ENCODE results near the gene HRAS.

HRAS gene

DNA sequence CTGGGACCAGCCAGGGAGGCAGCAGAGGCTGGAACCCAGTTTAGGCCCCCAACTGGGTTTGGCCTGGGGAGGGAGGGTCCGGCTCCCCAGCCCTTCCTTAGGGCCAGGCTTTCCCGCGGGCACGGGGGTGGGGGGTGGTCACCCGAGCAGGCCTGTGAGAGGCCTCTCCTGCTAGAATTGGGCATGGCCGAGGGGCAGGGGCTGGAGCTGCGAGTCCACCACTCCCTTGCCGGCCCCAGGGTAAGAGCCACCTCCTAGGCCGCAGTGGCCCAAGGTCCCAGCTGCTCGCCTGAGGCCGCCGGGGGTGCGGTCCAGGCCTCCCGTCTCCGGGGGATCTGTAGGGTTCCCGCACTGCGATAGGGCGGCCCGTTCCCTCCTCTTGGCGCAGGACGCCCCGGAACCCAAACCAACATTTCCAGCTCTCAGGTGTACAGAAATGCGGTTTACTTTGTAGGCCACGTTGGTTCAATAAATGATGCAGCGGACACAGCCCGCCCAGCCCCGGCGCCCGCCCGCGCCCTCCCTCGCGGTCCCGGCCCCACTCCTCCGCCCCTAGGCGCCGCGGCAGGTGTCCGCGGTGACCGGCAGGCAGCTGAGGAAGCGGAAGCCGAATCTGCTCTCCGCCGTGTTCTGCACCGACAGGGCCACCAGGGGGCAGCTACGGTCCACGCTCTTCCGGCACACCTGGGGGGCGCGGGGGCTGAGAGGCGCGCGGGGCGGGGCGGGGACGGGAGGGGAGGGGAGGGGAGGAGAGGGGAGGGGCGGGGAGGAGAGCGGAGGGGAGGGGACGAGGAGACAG, 19.3 kb upstream of the HRAS start:
- H3K27ac ChIP-seq: no peak overlapping the region
- no peak for DNase-seq (ENCODE audit: low read depth, low spot score)

DNA sequence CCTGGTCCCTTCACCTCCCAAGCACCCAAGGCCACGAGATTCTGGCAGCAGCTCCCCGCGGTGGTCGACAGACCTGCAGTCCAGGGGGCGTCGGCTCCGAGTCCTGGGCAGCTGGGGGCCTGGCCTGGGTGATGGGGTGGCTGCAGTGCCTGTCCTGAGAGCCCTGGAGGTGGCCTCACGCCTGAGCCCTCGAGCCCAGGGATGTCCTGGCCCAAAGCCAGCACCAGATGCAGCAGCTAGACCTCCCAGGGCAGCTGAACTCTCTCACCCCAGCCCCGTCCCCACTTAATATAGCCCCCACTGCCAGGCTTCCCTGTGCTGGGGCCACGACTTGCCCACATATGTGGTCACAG, 18.6 kb upstream of the HRAS start:
- no peak for DNase-seq (ENCODE audit: low read depth, low spot score)

DNA sequence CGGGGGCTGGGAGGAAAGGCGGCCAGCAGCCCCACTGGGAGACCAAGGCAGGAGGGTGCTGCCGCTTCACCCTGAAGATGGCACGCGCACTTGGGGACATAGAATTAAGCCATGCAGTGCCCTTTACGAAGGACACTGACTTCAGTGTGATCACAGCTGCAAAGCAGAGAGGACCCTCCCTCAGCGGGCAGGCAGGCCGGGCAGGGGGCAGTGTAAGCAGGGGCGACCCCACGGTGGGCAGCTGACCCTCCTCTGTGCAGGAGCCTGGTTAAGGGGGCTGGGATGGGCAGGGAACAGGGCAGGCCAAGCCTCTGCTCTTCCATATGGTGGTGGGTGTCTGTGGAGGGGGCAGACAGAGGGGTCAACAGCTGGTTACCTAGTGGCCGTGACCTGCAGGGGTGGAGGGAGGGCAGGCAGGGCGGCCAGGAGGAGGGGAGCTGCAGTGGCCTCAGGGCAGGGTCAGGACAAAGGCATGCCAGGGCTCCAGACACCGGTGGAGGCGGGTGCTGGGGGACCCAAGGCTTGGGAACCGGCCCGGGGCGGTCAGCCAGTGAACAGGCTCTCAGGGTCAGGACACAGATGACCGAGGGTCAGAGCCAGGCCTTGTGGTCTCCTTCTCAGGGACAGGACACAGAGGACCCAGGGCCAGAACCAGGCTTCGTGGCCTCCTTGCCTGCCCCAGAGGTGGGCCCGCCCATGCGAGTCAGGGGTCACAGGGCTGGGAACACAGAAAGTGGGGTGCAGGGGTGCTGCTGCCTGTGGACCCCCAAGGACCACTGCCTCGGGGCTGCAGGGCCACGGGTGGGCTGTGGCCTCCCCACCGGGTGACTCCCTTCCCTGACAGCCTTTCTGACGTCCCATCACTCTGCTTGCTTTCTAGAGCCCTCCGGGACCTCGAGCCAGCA, 18.0 kb upstream of the HRAS start:
- DNase-seq (ENCODE audit: low read depth, low spot score): no peak
- no peak overlapping the region for H3K27ac ChIP-seq

More for the DNA sequence above, 18.6 kb upstream of the HRAS start:
- H3K27ac ChIP-seq: no peak overlapping the region

DNA sequence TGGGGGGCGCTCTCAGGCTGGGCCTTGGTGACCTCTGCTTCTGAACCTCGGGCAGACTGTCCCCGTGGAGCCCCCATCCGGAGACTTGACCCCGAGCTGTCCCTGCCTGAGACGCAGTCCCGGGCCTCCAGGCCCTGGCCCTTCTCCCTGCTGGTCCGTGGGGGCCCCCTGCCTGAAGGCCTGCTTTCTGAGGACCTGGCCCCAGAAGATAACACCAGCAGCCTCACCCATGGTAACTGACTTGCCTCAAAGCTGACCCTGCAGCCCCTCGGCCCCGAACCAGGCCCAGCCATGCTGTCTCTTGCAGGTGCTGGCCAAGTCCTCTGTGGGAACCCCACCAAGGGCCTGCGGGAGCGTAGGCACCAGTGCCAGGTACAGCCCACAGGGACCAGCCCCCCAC, 16.2 kb upstream of the HRAS start:
- no peak for DNase-seq (ENCODE audit: low read depth, low spot score)
- H3K27ac ChIP-seq: no peak overlapping the region

DNA sequence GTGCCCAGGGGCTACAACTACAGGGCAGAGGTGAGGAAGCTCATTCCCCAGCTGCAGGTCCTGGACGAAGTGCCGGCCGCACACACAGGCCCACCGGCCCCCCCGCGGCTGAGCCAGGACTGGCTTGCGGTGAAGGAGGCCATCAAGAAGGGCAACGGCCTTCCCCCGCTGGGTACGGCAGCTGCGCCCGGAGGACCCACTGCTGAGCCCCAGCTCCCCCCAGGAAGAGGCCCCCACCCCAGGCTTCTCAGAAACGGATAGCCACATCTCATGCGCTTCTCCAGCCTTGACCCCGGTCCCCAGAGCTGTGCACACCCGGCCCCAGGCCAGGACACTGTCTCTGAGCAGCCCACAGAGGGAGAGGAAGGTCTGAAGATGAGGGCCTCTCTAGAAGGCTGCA, 15.8 kb upstream of the HRAS start:
- DNase-seq (ENCODE audit: low read depth, low spot score): no peak
- no peak overlapping the region for H3K27ac ChIP-seq

DNA sequence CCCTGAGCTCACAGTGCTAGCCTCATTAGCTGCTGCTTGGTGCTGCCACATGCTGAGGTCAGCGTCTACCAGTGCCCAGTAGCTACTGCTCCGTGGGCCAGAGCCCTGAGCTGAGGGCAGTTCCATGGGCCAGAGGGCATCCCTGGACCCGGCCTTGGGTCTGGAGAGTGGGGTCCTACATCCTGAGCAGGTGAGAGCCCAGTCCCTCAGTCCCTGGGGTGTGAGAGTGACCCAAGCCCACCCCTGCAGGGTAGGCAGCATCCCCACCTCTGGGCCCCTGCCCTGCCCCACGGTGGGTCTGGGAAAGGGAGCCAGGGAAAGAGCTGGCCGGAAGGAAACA, 15.3 kb upstream of the HRAS start:
- no peak for DNase-seq (ENCODE audit: low read depth, low spot score)
- H3K27ac ChIP-seq: no peak overlapping the region

DNA sequence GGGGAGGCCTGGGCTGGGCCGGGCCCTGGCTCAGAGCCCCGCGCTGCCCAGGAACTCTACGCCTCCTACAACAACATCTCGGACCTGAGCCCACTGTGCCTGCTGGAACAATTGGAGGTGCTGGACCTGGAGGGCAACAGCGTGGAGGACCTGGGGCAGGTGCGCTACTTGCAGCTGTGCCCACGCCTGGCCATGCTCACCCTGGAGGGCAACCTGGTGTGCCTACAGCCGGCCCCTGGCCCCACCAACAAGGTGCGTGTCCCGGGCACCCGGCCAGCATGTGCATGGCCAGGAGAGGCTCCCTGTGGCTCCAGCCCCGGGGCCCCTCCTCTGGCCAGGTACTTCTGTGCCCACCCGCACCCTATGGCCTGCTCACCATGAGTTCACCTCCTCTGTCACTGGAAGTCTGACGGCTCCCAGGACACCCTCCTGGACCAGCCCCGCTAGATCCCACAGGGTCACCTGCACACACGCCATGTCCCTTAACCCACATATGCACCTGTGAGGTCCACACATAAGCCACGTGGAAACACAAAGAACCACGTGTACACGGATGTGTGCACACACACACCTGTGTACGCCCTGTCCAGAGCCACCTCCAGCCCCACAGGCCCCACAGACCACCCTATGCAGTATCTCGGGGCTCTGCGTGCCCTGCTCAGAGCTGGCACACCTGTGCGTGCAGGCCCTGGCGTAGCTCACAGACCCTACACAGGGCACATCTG, 14.8 kb upstream of the HRAS start:
- H3K27ac ChIP-seq: no peak overlapping the region
- DNase-seq (ENCODE audit: low read depth, low spot score): no peak

DNA sequence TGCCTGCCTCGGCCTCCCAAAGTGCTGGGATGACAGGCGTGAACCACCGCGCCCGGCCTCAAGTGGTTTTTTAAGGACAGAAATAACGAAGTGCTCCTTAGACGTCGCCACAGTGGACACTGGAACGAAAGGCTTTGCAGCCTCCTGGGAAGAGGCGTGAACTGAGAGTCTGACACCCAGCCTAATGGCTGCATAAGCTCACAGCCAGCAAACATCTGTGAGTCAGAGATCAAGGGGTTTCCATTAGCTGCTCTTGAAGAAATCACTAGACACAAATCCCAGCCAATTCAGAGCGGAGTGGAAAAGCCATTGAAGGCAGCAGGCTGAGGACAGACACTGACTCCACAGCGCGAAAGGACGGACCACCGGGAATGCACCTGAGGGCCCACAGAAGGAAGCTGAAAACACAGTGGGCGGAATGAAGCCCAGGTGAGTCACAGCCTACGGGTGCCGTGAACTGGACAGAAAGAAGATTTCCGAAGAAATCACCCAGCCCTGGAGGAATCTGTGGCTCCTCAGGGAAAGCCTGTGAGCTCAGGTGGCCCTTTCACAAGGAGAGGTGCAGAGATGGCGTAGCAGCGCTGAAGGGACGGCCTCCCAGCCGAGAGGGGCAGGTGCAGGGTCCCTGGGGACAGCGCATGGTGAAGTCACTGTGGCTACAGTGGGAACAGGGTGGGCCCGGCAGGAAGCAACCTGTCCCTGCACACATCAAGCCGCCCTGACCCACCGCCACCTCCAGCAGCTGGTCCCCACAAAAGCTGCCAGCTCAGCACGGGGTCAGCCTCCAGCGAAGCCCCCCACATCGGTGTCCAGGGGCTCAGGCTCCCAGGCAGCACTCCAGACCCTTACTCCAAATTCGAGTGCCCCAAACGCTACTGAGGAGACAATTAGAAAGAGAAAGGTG, 13.6 kb upstream of the HRAS start:
- DNase-seq (ENCODE audit: low read depth, low spot score): no peak

DNA sequence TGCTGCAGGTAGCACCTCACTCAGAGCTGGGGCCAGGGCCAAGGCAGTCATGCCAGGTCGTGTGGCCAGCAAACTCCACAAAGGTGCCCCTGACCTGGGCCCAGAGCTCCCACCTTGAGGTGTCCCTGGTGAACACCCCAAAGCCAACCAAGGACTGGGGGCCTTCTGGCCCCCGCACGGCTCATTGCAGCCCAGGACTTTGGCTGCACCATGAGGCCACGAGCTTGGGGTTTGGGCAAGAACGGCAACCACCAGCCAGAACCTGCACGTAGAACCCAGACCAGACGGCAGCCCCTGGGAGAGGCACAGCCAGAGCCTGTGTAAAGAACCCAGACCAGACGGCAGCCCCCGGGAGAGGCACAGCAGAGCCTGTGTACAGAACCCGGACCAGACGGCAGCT, 9.8 kb upstream of the HRAS start:
- no peak for DNase-seq (ENCODE audit: low read depth, low spot score)
- H3K27ac ChIP-seq: no peak overlapping the region

More for the DNA sequence above, 13.6 kb upstream of the HRAS start:
- H3K27ac ChIP-seq: no peak overlapping the region

DNA sequence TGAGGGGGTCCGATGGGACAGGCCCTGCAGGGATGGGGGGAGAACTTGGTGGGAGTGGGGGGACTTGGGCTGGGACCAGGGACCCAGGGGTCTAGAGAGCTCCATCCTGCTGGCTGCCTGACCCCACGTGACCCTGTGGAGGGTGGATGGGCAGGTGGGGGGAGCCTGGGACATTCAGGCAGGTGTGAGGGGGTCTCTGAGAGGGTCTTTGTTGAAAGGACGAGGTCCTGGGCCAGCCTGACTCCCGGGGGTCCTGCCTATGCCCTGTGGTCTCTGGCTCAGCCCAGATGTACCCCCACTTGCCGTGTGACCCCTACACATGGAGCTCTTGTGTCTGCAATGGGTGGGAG, 9.4 kb upstream of the HRAS start:
- DNase-seq (ENCODE audit: low read depth, low spot score): no peak
- H3K27ac ChIP-seq: no peak overlapping the region

DNA sequence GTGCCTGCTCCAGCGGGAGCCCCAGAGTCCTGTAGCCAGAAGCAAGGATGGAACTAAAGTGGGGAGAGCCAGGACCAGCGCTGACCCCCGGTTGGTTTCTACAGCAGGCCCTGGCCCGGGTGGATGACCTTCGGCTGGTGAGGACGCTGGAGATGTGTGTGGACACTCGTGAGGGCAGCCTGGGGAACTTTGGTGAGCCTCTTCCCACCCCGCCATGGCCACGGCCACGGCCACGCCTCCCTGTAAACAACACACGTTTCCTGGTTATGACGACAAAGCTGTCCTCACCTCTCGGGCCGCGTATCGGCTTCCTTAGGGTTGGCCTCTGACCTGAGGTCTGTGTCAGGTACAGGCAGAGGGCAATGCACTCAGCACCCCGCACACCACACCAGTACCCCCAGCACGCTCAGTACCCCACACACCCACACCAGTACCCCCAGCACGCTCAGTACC, 6.1 kb upstream of the HRAS start:
- DNase-seq (ENCODE audit: low read depth, low spot score): no peak
- no peak overlapping the region for H3K27ac ChIP-seq

DNA sequence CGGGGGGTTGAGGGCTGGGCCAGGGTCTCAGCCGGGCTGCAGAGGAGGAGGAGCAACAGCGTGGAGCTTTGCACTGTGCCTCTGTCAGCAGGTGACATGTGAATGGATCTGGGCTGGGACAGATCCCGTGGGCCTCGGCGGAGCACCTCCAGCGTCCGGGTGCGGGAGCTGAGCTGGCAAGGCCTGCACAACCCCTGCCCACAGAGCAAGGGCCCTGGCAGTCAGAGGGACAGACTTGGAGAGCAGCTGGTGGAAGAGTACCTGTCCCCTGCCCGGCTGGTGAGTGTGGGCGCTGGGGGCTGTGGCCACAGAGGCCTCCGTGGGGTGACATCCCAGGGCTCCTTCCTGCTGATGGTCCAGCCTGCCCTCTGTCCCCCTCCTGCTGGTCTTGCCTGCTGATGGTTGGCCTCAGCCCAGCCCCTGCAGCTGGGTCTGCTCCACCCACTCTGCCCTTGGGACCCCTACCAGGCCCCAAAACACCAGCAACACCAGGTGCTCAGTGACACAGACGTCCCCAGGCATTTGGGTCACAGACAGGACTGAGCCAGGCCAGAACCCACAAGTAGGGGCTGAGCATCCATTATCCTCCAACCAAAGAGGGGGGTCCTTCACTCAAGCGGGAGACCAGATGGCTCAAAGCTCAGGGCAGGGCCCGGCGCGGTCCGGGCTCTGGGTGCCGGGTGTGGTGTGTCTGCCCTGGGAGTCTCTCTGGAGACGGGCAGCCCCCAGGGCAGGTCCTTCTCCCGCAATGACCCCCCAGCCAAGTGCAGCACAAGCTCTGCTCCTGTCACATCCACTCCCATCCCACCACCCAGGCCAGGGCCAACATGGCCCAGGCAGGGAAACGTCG, 5.4 kb upstream of the HRAS start:
- no peak overlapping the region for H3K27ac ChIP-seq

DNA sequence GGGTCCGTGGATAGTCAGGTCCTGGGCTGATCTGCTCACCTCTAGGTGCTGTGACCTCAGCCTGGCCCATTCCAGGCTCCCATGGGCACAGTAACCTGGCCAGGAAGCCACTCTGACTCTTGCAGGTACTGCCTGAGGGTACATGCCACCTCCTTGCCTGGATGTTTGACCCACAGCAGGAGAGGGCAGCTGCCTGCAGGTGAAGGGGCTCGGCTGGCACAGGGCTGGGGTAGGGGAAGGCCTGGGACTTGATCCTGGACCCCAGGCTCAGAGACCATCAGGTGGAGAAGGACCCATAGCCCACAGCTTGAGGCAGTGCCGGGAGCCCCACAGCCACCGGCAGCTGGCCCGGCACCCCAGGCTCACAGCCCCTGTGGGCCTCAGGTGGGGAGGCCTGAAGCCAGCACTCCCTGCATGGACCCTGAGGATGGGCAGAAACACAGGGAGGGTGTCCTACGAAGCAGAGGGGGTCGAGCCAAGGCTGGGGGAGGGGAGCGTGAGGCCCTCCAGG, 4.7 kb upstream of the HRAS start:
- DNase-seq (ENCODE audit: low read depth, low spot score): no peak

More for the DNA sequence above, 5.4 kb upstream of the HRAS start:
- DNase-seq (ENCODE audit: low read depth, low spot score): no peak

DNA sequence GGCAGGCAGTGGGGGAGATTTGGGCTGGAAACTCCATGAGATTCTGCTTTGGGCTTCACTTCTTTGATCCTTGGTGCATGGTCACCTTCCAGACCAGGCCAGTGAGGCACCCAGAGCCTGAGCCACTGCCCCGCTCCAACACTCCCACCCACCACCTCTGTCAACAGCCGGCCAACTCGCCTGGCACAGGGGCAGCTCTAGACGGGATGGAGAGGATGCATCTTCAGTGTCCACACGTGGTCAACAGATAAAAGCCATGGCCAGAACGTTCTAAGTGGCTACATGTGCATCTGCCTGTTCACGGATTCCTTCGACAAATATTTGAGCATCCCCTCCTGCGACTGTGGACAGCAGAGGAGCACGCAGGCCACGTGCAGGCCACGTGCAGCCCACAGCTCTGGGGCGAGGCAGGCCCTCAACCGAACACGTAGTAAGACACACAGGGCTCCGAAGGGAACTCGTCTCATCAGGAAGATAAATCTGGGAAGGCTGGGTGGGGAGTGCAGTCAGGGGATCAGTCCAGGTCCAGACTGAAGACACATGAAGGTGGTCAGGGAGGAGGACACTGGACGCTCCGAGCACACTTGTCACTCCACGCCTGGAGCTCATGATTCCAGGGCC, 3.2 kb upstream of the HRAS start:
- no peak for DNase-seq (ENCODE audit: low read depth, low spot score)

More for the DNA sequence above, 4.7 kb upstream of the HRAS start:
- no peak overlapping the region for H3K27ac ChIP-seq

DNA sequence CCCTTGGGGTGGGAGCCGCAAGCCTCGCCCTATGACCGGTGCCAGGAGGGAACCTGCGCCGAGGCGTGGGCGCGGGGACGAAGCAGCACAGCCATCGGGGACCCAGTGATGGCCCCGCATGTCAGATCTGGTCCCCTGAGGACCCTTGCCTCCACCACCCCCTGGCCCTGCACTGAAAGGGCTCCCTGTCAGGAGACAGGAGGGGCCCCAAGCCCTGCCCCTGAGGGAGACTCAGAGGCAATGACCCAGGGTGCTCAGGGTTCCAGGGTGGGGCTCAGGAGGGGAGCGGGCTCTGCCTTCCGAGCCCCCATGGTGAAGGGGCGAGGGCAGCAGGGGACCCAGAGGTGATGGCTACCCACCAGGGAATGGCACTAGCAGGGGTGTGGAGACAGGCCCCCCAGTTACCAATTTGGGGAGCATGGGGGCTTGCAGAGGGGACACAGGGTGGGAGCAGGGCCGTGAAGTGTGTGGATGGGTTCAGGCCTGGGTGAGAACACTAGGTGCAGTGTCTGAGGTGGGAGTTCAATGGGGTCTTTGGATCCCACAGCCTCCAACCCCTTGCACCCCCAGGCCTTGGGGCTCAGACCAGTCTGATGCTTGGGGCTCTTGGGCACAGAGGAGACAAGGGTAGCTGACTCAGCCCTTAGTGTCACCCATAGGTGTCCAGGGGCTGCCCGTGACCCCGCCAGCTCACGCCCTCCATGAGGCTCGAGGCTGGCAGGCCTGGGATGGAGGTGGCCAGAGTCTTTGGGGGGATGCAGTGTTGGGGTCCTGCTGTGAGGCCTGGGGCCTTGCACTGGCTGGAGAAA, 2.5 kb upstream of the HRAS start:
- no peak overlapping the region for H3K27ac ChIP-seq
- DNase-seq (ENCODE audit: low read depth, low spot score): no peak

More for the DNA sequence above, 3.2 kb upstream of the HRAS start:
- H3K27ac ChIP-seq: no peak overlapping the region

DNA sequence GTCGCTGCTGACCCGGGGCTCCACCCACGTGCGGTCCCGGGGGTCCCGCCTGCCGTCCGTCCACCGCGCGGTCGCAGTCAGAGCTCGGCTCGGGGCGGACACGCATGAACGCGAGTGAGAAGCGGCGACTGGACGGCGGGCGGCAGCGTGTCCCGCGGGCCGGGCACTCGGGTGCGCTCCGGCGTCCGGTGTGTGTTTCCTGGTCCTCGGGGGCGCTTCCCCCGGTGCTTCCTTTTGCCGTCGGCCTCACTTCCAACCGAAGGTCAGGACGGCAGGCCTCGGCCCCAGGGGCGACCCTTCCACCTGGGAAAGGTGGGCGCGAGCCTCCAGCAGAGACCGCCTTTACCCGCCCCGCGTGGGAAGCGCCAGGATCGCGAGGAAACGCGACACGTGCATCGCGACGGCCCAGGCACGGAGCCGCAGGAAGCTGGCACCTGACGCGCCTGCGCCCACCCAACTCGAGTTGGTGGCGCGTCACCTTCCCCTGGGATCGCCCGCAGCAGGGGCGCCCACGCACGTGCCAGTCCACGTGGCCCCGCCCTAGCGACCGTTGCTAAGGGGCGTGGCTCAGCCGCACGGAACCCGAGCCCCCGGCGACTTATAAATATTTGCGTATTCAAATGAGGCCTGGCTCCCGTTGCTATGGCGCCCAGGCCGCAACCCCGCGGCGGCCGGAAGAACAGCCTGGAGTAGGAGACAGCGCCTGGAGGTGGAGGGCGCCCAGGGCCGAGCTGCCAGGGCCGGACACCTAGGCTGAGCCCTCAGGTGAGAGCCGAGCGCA, 1.7 kb upstream of the HRAS start, which contains the start of gene LRRC56:
Gene LRRC56, plus strand, starts transcription at position 687 of the 781 bp plus-strand sequence. CDS start 3,158 bp downstream, outside the sequence.
- H3K27ac ChIP-seq: no peak within 1 kb of the TSS
- no peak for DNase-seq (ENCODE audit: low read depth, low spot score)

DNA sequence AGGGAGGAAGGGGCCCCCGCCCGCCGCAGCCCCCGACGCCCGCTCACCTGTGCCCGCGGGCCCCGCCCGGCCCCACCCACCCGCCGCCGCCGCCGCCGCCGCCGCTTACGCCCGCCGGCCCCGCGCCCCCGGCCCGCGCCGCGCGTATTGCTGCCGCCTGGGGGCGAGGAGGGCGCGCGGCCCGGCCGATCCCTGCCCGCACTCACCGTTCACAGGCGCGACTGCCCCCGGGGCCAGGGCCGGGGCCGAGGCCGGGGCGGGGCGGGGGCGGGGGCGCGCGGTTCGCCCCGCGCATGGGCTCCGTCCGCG, 212 bp downstream of the HRAS start:
- H3K27ac ChIP-seq: peak overlapping the region; percentile 96

More for the DNA sequence above, 212 bp downstream of the HRAS start:
- DNase-seq (ENCODE audit: low read depth, low spot score): no peak

All from epithelial cell of prostate (primary cell).